GM23338 (cell line): ENCODE results near the gene PFKFB2.

Experiments used
- CTCF ChIP-seq, 2 experiments: fragments of 200-600 bp in 1 of 2; sonication (generic) in 1 of 2; conservative IDR thresholded peaks; 2 replicates each; pipeline versions ENCODE4 v1.5.1 to v1.6.1; 2016 to 2017; ENCODE audit warnings: antibody characterized with exemption in 2 of 2, low read depth in 2 of 2, mild to moderate bottlenecking in 2 of 2, moderate library complexity in 1 of 2
- ETS1 ChIP-seq: IDR thresholded peaks from 2 replicates; pipeline ENCODE4 v1.6.1; 2016; ENCODE audit warnings: antibody characterized with exemption
- EZH2 ChIP-seq: fragments of 200-600 bp; sonication (generic); IDR thresholded peaks from one replicate; pipeline ENCODE4 v1.8.0; 2017; ENCODE audit warnings: antibody characterized with exemption, mild to moderate bottlenecking, low read depth; ENCODE audit not compliant: unreplicated experiment
- POLR2AphosphoS5 ChIP-seq: IDR thresholded peaks from 2 replicates; pipeline ENCODE4 v1.6.1; 2016; ENCODE audit warnings: antibody characterized with exemption, low read depth
- REST ChIP-seq: IDR thresholded peaks from one replicate; pipeline ENCODE4 v1.6.1; 2018; ENCODE audit warnings: antibody characterized with exemption; ENCODE audit not compliant: unreplicated experiment
- ZNF114 ChIP-seq: fragments of 250-450 bp; sonication (Bioruptor Pico); IDR thresholded peaks from 2 replicates; pipeline ENCODE4 v1.5.0; 2020; ENCODE audit warnings: mild to moderate bottlenecking, moderate library complexity
- ZNF331 ChIP-seq: fragments of 250-450 bp; sonication (Bioruptor Pico); IDR thresholded peaks from 2 replicates; pipeline ENCODE4 v1.5.0; 2020; ENCODE audit warnings: low read depth, mild to moderate bottlenecking, moderate library complexity

GRCh38 chr1:207009945-207010344, 43.1 kb upstream of the PFKFB2 start:
- TF ChIP-seq CTCF (conservative IDR thresholded peaks at IDR 0.05; ENCODE audit: low read depth in 2 of 2) (no peak), REST (no peak), EZH2 (no peak), POLR2AphosphoS5 (no peak), ZNF114 (CRISPR knock-in tag) (no peak), ZNF331 (CRISPR knock-in tag) (no peak), ETS1 (no peak)
